Measurements from ENCODE around the gene CDH23.

Gene CDH23

GRCh38 chr10:71743866-71744265 lies 347.1 kb downstream of the CDH23 start:
- no peak for DNase-seq (ENCODE audit: low read depth)

GRCh38 chr10:71744897-71745663 lies 348.4 kb downstream of the CDH23 start:
- DNase-seq (ENCODE audit: low read depth), result no peak

GRCh38 chr10:71745664-71746250 lies 349.0 kb downstream of the CDH23 start:
- DNase-seq (ENCODE audit: low read depth), result no peak

- no peak for DNase-seq (ENCODE audit: low read depth)
Observed at GRCh38 chr10:71746344-71747037, 349.8 kb downstream of the CDH23 start.

GRCh38 chr10:71747039-71747531 lies 350.4 kb downstream of the CDH23 start:
- no peak for DNase-seq (ENCODE audit: low read depth)

- no peak for DNase-seq (ENCODE audit: low read depth)
Observed at GRCh38 chr10:71747551-71748523, 351.1 kb downstream of the CDH23 start.

- DNase-seq (ENCODE audit: low read depth), result no peak
Observed at GRCh38 chr10:71748671-71749191, 352.0 kb downstream of the CDH23 start.

- DNase-seq (ENCODE audit: low read depth), result no peak
Observed at GRCh38 chr10:71749396-71749795, 352.7 kb downstream of the CDH23 start.

GRCh38 chr10:71750124-71750841 lies 353.6 kb downstream of the CDH23 start:
- no peak for DNase-seq (ENCODE audit: low read depth)

- no peak for DNase-seq (ENCODE audit: low read depth)
Observed at GRCh38 chr10:71750986-71751385, 354.3 kb downstream of the CDH23 start.

GRCh38 chr10:71751515-71752224 lies 354.9 kb downstream of the CDH23 start:
- DNase-seq (ENCODE audit: low read depth), result no peak

GRCh38 chr10:71752391-71753090 lies 355.8 kb downstream of the CDH23 start:
- no peak for DNase-seq (ENCODE audit: low read depth)

GRCh38 chr10:71753091-71753959 lies 356.6 kb downstream of the CDH23 start:
- DNase-seq (ENCODE audit: low read depth), result no peak

- no peak for DNase-seq (ENCODE audit: low read depth)
Observed at GRCh38 chr10:71753960-71754505, 357.3 kb downstream of the CDH23 start.

GRCh38 chr10:71754562-71754961 lies 357.8 kb downstream of the CDH23 start:
- DNase-seq (ENCODE audit: low read depth), result no peak

- no peak for DNase-seq (ENCODE audit: low read depth)
Observed at GRCh38 chr10:71755179-71755879, 358.6 kb downstream of the CDH23 start.

- peak; percentile 69 for DNase-seq (ENCODE audit: low read depth)
Observed at GRCh38 chr10:71756311-71757191, 359.8 kb downstream of the CDH23 start.

Measured in GM04504 (cell line).